HG03196 (cell line): ENCODE results near the gene TDP1.
A peak's percentile ranks its signal among the peaks of the same experiment; 100 is the strongest.

ENCODE experiments used
- ATAC-seq: cut with Tn5 transposase; IDR thresholded peaks from one replicate; pipeline ENCODE4 v1.9.1; 2021; ENCODE audit not compliant: unreplicated experiment

Gene TDP1

DNA sequence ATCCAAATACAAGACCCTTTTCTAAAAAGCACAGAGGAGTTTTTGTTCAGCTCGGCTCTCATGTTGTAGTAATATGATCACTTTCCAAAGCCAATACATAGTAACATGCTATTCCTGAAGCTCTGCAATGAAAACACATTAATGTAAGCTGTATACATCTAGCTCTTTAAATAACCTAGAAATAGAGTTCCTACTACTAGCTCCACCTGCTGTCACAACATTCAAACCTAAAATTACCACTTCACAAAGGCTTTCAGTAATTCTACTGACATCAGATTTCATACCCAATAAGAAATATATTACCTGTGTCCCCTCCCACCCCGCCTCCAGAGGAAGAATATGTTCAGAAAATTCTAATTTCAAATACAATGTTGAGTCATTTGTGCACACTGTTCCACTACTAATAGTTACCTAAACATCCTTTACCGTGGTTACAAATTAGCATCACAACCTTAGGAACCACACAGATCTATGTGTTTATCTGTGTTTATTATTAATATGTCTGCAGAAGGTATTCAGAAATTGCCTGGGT, 19.0 kb upstream of the TDP1 start:
- ATAC-seq = no peak

DNA sequence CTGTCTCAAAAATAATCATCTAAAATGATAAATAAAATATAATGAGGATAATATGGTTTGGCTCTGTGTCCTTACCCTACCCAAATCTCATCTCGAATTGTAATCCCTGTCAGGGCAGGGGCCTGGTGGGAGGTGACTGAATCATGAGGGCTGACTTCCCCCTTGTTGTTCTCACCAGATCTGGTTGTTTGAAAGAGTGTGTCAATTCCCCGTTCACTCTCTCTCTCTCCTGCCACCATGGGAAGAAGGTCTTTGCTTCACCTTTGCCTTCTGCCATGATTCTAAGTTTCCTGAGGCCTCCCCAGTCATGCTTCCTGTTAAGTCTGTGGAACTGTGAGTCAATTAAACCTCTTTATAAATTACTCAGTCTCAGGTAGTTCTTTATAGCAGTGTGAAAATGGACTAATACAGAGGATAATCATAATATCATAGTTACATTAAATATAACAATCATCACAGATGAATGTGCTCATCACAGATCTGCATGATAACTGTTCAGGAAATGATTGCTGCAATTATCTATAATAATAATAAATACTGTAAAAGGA, 13.8 kb upstream of the TDP1 start:
- no peak for ATAC-seq

DNA sequence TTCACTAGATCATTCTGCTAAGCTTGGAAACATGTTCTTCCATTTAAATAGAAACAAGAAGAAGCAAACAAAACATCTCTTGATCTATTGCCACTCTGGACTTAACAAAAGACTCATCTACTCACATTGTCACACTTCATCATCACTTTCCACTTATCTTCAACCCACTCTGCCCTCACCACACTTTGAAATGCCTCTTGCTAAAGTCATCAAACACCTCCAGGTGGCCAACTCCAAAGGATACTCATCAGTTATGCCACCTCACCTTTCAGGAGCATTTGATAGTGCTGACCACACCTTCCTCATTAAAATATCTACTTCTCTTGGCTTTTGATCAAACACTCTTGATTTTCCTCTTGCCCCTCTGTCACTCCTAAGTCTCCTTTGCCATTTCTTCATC, 8.4 kb upstream of the TDP1 start:
- ATAC-seq = no peak

DNA sequence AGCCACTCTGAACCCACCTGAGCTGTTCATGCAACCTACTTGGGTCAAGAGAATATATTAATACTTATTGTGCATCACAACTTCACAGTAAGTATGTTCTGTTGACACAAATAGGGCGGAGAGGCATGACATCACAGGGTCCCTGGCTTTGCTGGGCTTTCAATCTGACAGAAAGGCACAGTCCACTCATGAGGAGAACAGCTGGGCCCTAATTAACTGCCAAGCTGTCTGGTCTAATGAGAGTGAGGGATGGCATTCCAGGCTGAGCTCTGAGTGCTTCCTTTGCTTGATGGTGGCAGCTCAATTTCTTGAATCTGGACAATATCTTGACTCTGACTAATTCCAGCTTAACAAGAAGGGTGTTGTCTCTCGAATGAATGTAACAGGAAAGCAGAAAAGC, 3.2 kb upstream of the TDP1 start:
- no peak for ATAC-seq

DNA sequence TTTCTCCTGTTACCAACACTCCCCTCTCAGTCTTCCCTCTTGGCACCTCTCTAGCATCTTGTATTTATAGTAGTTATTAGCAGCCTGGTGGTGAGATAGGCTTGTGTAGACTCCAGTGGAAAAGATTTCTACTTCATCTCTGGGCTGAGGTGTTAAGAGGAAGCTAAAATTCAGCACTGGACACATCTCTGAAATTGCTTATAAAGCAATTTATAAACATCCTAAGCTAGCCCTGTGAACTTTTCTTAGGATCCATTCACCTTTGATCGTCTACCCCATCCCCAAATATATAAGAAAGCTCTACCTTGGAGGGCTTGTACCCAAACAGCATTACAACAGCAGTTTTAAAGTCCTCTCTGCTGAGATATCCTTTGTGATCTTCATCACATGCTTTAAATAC, 2.1 kb upstream of the TDP1 start:
- ATAC-seq = no peak

DNA sequence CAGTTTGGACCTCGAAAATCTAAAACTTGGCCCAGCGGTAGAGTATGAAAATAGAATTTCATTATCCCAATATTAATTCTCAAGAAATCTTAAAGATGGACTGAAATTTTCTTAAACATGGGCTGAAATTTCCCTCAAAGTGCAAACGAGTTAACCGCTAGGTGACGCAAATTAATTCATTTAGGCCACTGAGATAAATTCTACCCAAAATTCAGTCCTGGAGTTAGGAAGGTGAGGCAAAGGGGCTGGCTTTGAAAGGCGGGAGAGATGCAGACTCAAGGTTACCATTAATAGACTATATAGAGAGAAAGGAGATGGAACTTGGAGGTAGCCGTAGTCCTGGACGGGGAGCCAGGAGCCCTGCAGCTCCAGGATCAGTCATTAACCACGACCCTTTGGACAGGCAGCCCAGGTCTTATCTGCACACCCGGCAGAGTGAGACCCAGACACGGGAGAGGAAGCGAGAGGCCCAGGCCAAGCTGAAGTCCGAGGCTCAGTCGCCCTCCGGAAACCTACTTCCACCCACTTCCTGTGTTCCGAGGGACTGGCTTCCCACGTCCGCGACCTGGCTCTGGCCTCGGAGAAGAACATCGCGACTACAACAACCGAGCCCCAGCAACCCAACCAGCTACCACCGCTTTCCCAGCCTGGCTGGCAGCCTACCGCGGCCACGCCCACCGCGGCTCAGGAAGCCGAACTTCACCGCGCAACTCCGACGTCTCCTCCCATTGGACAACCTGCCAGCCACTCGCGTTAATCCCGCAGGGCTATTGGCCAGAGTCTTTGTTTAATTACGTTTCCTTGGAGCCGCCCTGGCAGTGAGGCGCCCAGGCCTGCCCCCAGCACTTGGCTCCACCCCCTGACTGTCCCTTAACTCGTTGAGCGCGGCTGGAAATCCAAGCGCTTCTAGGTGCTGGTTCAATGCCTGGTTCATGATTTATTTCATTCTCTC, 1.4 kb upstream of the TDP1 start, which contains the start of gene EFCAB11:
TSS of gene EFCAB11 (minus strand) at position 661 of the 952 bp plus-strand sequence. CDS start at position 591, 70 bp downstream.
- ATAC-seq = peak; percentile 84

DNA sequence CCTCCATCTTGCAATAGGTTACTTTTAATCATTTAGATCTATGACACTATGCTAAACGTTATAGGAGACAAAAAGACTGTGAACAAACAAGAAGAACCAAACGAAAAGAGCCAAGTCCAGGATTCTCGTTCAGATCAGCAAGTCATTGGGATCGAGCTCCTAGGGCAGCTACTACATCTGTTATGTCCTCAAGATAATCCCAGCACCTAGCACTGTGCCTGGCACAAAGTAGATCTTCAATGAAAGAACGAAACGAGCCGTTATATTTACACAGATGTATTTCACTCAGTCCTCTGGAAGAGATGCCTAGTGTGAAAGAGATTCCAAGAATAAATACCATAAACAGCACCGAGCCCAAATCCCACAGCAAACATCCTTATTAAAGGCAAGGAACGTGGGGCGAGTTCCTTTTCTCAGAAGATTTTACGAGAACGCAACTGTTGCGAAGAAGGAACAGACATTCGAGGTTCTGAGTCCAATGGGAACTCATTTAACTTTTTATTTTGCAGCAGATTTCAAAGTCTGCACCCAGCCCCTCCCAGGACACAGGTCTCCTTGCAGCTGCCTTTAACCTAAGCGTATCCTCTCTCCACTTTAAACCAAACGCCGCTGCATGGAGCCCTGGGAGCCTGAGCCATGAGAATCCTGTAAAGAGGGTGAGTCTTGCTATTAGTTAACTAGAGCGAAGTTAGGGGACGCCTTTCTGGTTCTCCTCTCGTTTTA, 544 bp upstream of the TDP1 start:
- peak; percentile 7 for ATAC-seq

DNA sequence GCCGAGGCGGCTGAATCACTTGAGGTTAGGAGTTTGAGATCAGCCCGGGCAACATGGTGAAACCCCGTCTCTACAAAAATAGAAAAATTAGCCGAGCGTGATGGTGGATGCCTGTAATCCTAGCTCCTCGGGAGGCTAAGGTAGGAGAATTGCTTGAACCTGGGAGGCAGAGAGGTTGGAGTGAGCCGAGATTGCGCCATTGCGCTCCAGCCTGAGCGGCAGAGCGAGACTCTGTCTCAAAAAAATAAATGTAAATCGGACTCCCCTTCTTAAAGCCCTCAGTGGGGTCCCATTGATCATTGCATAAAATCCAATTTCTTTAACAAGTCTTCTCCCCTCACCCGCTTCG, 908 bp downstream of the TDP1 start:
- no peak for ATAC-seq

DNA sequence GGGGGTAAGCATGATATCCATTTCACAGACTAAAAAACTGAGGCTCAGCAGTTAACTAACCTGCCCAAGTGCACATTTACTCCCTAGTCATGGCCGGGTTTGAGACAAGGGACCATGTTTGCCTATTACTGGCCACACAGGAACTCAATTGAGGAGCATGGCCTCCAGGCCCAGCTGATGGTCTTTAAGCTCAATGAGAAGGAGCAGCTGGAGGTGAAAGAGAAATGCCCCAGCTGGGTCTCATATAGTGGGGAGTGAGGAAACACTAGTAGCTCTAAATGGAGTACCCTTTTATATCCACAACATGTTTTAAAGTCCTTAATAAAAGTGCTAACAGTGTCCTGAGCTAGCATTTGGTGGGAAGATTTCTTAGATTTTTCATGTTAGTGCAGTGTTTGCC, 1.6 kb downstream of the TDP1 start:
- no peak for ATAC-seq

DNA sequence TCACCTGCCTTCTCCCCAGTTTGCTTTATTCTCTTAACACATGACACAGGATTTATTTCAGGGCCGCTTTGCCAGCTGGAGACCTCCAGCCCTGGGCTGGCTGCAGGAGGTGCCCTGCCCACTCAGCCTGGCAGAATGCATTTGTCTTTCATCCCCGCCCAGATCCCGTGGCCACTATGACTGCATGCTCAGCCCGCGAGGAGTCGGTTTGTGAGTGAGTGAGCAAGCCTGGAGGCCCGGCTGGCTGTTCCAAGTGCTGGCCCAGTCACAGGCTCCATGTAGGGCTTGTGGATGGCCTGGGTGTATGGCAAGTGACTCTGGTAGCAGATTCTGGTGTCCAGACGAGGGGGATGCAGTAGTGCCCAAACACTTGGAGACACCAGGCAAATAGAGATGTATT, 2.1 kb downstream of the TDP1 start:
- no peak for ATAC-seq

DNA sequence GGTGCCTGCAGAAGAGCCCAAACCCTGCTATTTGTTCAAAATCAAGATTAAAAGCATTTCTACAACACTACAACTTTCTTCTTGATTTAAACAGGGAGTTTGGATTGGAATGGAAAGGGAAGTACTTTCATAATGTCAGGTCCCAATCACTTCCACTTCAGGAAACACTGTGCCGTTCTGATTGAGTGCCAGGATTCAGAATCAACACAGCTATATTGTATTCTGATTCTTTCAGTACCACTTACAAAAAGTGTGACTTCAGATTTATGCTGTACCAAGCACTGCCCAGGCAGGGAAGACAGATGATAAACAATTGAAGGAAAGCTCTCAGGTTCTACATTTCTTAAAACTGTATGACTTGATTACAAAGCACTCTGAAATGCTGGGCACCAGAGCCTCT, 3.2 kb downstream of the TDP1 start:
- no peak for ATAC-seq

DNA sequence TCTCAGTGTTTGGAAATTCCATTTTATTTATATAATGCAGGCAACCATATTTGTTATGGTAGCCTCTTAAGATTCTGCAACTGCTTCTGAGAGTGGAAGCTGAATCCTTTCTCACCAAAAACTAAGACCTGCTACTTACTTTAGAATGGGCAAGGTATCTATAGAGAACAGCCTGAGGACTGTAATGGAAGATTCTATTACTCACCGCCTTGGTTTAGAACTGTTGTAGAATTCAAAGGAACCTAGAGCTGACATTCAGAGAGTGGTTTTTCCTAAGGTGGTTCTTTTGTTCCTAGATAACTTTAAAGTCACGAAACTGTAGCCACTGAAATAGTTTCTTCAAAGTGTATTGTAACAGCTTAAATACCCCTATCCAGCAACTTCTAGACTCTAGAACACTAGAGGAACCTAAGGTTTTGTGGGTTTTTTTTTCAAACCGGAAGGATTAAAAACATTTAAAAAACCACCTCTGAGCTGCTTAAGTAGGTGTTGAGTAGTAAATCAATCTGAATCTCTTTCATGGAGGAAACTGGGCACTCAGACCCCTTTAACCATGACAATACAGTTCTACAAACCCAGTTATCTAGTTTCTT, 4.2 kb downstream of the TDP1 start:
- no peak for ATAC-seq

DNA sequence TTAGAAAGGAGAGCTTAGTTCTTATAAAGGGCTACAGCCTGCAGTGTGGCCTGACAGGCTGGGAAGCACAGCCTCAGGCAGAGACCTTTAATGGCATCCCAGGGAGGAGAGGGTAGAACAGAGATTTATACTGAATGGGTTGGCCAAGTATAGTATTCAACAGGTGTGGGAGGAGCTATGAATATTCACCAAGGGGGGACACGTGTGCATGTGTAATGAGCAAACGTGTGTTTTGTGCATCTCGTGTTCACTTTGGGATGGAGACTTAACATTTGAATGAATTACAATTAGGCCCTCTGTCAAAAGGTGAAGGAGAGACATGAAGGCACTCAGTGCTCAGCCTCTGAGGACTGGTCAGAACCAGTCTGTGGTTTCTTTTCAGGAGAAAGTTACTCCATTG, 5.2 kb downstream of the TDP1 start:
- ATAC-seq = no peak

DNA sequence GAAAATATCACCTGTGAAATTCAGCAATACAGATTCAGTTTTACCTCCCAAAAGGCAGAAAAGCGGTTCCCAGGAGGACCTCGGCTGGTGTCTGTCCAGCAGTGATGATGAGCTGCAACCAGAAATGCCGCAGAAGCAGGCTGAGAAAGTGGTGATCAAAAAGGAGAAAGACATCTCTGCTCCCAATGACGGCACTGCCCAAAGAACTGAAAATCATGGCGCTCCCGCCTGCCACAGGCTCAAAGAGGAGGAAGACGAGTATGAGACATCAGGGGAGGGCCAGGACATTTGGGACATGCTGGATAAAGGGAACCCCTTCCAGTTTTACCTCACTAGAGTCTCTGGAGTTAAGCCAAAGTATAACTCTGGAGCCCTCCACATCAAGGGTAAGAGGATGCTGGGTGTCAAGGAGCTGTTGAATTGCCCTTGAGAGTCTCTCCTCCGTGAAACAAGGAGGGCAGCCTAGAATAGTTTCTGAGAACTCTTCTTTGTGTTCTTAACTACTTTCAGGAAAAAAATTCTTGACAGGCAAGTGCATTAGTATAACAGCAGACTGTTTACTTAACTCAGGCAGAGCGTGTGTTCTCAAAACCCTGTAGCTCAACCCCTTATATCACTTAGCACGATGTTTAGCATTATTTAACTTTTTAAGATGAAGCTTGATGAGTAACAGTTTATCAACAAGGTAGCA, 7.7 kb downstream of the TDP1 start:
- no peak for ATAC-seq

DNA sequence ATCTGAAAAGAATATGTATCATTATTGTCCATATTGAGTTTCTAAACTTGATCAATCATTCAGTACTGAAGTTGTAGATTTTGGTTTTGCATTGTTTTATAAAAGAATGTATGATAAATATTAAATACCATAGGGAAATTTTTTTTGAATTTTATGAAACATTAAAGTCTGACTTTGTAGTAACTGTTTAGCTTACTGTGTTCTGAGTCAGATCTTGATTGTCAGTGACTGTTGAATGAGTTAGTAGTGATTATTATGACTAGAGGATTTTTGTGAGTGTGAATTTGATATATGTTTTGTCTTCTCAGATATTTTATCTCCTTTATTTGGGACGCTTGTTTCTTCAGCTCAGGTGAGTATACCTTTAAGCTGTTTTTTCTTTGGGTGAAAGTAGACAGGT, 10.1 kb downstream of the TDP1 start:
- ATAC-seq = no peak

DNA sequence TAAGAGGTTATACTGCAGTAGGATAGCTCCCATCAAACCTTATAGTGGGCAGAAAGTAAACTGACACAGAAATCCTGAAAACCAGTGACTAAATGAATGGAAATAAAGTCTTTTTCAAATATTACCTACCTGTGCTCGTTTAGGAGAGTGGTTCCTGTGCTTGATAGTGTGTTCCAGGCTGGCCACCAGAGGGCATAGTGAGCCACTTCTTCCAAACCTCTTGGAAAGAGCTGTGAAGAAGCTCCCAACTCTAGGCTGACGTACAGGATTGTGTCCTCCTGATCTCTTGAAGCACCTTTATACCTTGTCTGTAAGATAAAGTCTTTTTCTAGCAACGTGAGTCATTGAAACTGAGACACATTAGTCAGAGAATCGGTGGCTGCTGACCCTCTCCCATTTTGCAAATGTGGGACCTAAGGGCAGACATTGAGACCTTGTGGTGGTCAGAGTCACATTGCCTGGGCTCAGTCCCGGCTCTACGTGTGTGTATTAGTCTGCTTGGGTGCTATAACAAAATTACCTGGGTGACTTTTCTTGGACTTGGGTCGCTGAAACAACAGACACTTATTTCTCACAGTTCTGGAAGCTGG, 17.6 kb downstream of the TDP1 start:
- no peak for ATAC-seq

DNA sequence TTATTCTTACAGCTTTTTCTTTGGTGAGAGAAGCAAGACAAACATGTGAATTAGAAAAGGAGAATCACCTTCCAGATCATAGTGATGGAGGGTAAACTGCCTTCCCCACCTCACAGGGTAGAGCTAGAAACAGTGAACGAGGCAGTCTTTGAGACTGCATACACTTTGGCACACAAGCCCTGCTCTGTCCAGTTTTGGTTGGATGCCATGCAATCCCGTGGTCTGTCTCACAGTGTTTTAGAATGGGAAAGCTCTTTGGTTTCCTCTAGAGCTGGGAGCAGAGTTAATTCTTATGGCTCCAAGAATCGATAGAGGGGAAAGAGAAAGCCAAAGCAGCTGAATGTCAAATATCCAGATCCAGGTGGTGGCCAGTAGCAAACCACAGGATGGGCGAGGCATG, 21.9 kb downstream of the TDP1 start:
- no peak for ATAC-seq

DNA sequence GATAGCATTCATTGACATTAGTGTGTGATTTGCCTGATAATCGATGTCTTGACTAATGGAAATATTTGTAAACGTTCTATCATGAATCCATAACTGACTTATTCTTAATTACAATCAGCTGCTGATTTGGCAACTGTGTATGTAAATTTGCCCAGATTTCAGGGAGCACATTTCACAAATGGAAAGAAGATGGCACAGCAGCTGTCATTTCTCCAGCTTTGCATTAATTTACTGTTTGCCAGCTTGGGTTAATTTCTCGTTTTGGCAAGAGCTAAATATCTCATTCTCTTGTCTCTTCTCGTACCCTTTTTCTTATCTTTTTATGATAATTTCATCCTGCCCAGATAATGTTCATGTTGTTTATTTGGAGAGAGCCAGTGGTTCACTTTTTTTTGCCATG, 22.9 kb downstream of the TDP1 start:
- ATAC-seq = no peak

DNA sequence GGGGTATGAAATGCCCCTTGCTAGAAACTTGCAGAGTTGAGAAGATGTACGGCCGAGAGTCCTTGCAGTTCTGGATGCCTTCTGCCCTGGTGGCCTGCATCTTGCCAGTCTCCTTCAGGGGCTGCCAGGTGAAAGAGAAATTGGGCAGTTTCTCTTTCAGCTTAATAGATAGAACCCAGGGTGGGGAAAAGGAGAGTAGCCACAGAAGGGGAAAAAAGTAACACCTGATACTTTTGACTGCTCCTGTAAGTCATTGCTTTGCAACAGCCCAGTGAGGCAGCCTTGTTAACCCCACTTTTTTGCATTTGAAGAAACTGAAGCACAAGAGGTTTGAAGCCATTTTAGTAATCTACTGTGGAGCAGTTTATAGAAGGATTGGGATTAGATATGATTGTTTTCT, 27.6 kb downstream of the TDP1 start:
- ATAC-seq = no peak

DNA sequence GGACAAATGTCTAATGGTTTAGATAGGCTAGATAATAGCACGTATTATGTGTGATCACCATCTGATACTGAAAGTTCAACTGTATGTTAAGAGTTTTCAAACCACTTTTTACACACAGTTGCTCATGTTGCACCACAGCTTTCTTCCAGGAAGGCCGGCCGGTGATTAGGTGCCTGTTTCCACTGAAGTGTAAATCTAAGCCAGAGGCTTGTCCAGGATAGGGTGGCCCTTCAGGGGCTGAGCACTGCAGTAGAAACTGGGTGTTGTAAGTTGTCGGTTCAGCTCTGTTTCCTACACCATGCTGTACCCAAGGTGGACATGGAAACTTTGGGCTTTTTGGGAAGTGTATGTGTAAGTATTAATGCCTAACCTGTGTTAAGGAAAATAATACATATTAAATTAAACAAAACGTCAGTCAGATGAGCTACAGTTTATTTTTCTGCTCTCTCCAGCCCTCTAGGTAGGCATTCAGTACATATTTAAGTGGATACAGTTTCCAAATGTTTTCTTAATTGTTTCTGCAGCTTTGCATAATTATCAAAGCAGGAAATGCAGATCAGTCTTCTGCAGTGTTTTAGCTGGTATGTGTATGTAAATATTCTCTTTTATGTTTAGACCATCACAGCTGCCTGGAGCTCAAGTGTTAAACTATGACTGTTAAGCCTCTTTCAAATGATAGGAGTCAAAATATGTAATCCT, 30.9 kb downstream of the TDP1 start:
- ATAC-seq = no peak
